HepG2 (cell line): Measurements from ENCODE around the gene ARPC5. TPM values are rescaled to one million over a fixed set of nuclear protein-coding genes. Genes with fewer than 3 reads are reported as not detected.

Source experiments
- ATAC-seq: fragments of 200-7000 bp; cut with Tn5 transposase; 3 replicates; pipeline ENCODE4 v1.9.1; 2020; ENCODE audit warnings: mild to moderate bottlenecking, moderate library complexity
- BruUV-seq: library from RNA; stranded (reverse); fragments of 400-500 nt; replicated peaks from 2 replicates; lab custom pipeline; 2021; lab: Mats Ljungman, UMichigan
- CTCF ChIA-PET: fragments of 300-600 bp; formaldehyde crosslinking; extraction: SDS; loops from one replicate; lab custom pipeline; 2021; ENCODE audit warnings: low total read pairs, inconsistent platforms, low intra/inter-chr PET ratio; lab: Yijun Ruan, JAX
- POLR2A ChIA-PET: fragments of 350-600 bp; sonication (Branson Sonifier 250); formaldehyde crosslinking; loops from one replicate; lab custom pipeline; 2020; ENCODE audit warnings: antibody characterized with exemption, inconsistent platforms; lab: Yijun Ruan, JAX
- DNase-seq: peaks from one replicate; pipeline ENCODE4 v3.0.0-alpha.2; 2015; ENCODE audit warnings: low spot score
- FAIRE-seq: peaks from 3 replicates; lab custom pipeline; 2011; peaks lifted over from hg19 to GRCh38; lab: Jason Lieb, UNC
- H2AFZ ChIP-seq: one replicate; pipeline ENCODE4 v1.6.1; 2011; ENCODE audit warnings: low read length, inconsistent platforms
- H3K27ac ChIP-seq: fragments of 300-600 bp; 3 replicates; pipeline ENCODE4 v1.8.0; 2011; ENCODE audit warnings: mixed run types, mild to moderate bottlenecking, mixed read lengths, low read length, inconsistent platforms; ENCODE audit not compliant: insufficient read depth; ENCODE audit errors: extremely low read length
- H3K27me3 ChIP-seq, 2 experiments: fragments of 200-600 bp in 1 of 2; 2 replicates in 1 of 2; 3 replicates in 1 of 2; pipeline versions ENCODE4 v1.6.0 to v1.8.0; 2011; ENCODE audit warnings: low read length in 2 of 2, mild to moderate bottlenecking in 2 of 2, moderate library complexity in 2 of 2, inconsistent platforms in 1 of 2; ENCODE audit not compliant: insufficient read depth in 2 of 2, control insufficient read depth in 1 of 2
- H3K36me3 ChIP-seq, 2 experiments: fragments of 200-600 bp in 1 of 2; replicated peaks in 1 of 2; 2 replicates in 1 of 2; 3 replicates in 1 of 2; pipeline versions ENCODE4 v1.5.1 to v1.8.0; 2011; ENCODE audit warnings: low read length in 2 of 2, inconsistent platforms in 1 of 2; ENCODE audit not compliant: insufficient read depth in 2 of 2, control insufficient read depth in 1 of 2
- H3K4me1 ChIP-seq: 2 replicates; pipeline ENCODE4 v1.5.1; 2012; ENCODE audit warnings: low read length, inconsistent platforms; ENCODE audit not compliant: insufficient read depth
- H3K4me2 ChIP-seq: 2 replicates; pipeline ENCODE4 v1.6.0; 2011; ENCODE audit warnings: low read depth, low read length, inconsistent platforms
- H3K4me3 ChIP-seq, 3 experiments: fragments of 200-600 bp in 1 of 3; sonication (generic), shearing (Covaris generic) in 1 of 3; replicated peaks in 1 of 3; 2 replicates each; pipeline ENCODE4 v1.5.1; 2011 to 2016; ENCODE audit warnings: low read length in 3 of 3, inconsistent platforms in 2 of 3, low read depth in 2 of 3, mild to moderate bottlenecking in 2 of 3, control low read depth in 1 of 3, mixed read lengths in 1 of 3; ENCODE audit not compliant: insufficient read depth in 1 of 3
- H3K79me2 ChIP-seq: one replicate; pipeline ENCODE4 v1.6.1; 2011; ENCODE audit warnings: low read length, inconsistent platforms; ENCODE audit not compliant: insufficient read depth
- H3K9ac ChIP-seq: 2 replicates; pipeline ENCODE4 v1.6.0; 2011; ENCODE audit warnings: mild to moderate bottlenecking, low read depth, low read length, inconsistent platforms; ENCODE audit not compliant: insufficient read depth
- H3K9me3 ChIP-seq: 2 replicates; pipeline ENCODE4 v1.5.1; 2012; ENCODE audit warnings: mild to moderate bottlenecking, low read length
- H4K20me1 ChIP-seq: 2 replicates; pipeline ENCODE4 v1.6.0; 2011; ENCODE audit warnings: inconsistent platforms, mild to moderate bottlenecking, low read length, moderate library complexity; ENCODE audit not compliant: insufficient read depth
- BRF2 ChIP-seq: sonication (generic); formaldehyde crosslinking; IDR thresholded peaks from 2 replicates; pipeline ENCODE4 v1.8.1; 2022; ENCODE audit warnings: mild to moderate bottlenecking, missing genetic modification reagents
- ETV5 ChIP-seq: IDR thresholded peaks from 2 replicates; pipeline ENCODE4 v1.6.1; 2018; ENCODE audit warnings: missing biosample characterization, missing genetic modification reagents, inconsistent platforms, borderline replicate concordance
- HES4 ChIP-seq: sonication (generic); formaldehyde crosslinking; IDR thresholded peaks from 2 replicates; pipeline ENCODE4 v1.9.0; 2021; ENCODE audit warnings: mild to moderate bottlenecking, missing genetic modification reagents, borderline replicate concordance
- HIVEP1 ChIP-seq: sonication (generic); formaldehyde crosslinking; IDR thresholded peaks from 2 replicates; pipeline ENCODE4 v1.4.0; 2020; ENCODE audit warnings: mild to moderate bottlenecking, missing genetic modification reagents
- MAFG ChIP-seq: sonication (generic); formaldehyde crosslinking; IDR thresholded peaks from 2 replicates; pipeline ENCODE4 v1.5.1; 2020; ENCODE audit warnings: mild to moderate bottlenecking, missing genetic modification reagents
- SKI ChIP-seq: fragments of 450-650 bp; IDR thresholded peaks from one replicate; pipeline ENCODE4 v1.6.1; 2018; ENCODE audit warnings: mild to moderate bottlenecking; ENCODE audit not compliant: partially characterized antibody
- SMAD3 ChIP-seq: sonication (generic); formaldehyde crosslinking; IDR thresholded peaks from 2 replicates; pipeline ENCODE4 v1.4.0; 2020; ENCODE audit warnings: missing genetic modification reagents
- THAP11 ChIP-seq: IDR thresholded peaks from 2 replicates; pipeline ENCODE4 v1.6.1; 2016; ENCODE audit warnings: missing biosample characterization, missing genetic modification reagents
- ZBTB37 ChIP-seq: sonication (generic); formaldehyde crosslinking; IDR thresholded peaks from 2 replicates; pipeline ENCODE4 v1.4.0; 2020; ENCODE audit warnings: mild to moderate bottlenecking, missing genetic modification reagents
- ZNF180 ChIP-seq: sonication (generic); formaldehyde crosslinking; IDR thresholded peaks from 2 replicates; pipeline ENCODE4 v1.4.0; 2020; ENCODE audit warnings: low read depth, missing genetic modification reagents, borderline replicate concordance
- ZNF235 ChIP-seq: sonication (generic); formaldehyde crosslinking; IDR thresholded peaks from 2 replicates; pipeline ENCODE4 v1.8.1; 2023; ENCODE audit warnings: mild to moderate bottlenecking, missing genetic modification reagents, borderline replicate concordance
- ZNF24 ChIP-seq: fragments of 450-650 bp; IDR thresholded peaks from 2 replicates; pipeline ENCODE4 v1.6.1; 2017; ENCODE audit warnings: antibody characterized with exemption, mild to moderate bottlenecking
- ZNF282 ChIP-seq: fragments of 450-650 bp; IDR thresholded peaks from 2 replicates; pipeline ENCODE4 v1.6.1; 2018; ENCODE audit not compliant: partially characterized antibody
- ZNF431 ChIP-seq: sonication (generic); formaldehyde crosslinking; IDR thresholded peaks from 2 replicates; pipeline ENCODE4 v1.9.0; 2022; ENCODE audit warnings: missing genetic modification reagents, low read depth, mild to moderate bottlenecking, borderline replicate concordance
- ZNF691 ChIP-seq: sonication (generic); formaldehyde crosslinking; IDR thresholded peaks from 2 replicates; pipeline ENCODE4 v1.4.0; 2020; ENCODE audit warnings: missing genetic modification reagents, low read depth, mild to moderate bottlenecking, borderline replicate concordance
- ZNF703 ChIP-seq: sonication (generic); formaldehyde crosslinking; IDR thresholded peaks from 2 replicates; pipeline ENCODE4 v1.5.1; 2020; ENCODE audit warnings: missing genetic modification reagents, mild to moderate bottlenecking, moderate library complexity, borderline replicate concordance
- ZNF776 ChIP-seq: sonication (generic); formaldehyde crosslinking; IDR thresholded peaks from 2 replicates; pipeline ENCODE4 v1.4.0; 2020; ENCODE audit warnings: mild to moderate bottlenecking, missing genetic modification reagents
- WGBS: methylation state at CpG from one replicate; pipeline ENCODE4 v1.1.6; 2017; ENCODE audit warnings: low lambda C conversion rate; 5-methylcytosine and 5-hydroxymethylcytosine counted together
- in situ Hi-C: cut with HindIII; loops from 2 replicates; pipeline ENCODE4 v1.10.0; 2017; ENCODE audit warnings: low pct_unique_long_range_greater_than_20kb; ENCODE audit not compliant: extremely low pct_ligation_motif_present
- intact Hi-C: fragments of 100-400 bp; cut with micrococcal nuclease; formaldehyde crosslinking; loops from one replicate; pipeline ENCODE4 v1.10.0; 2022; ENCODE audit not compliant: unreplicated experiment
- polyA plus RNA-seq, 8 experiments: library from polyadenylated mRNA; depleted of rRNA in 3 of 8; stranded (reverse) in 7 of 8; unstranded in 1 of 8; fragments of >200 nt; fragmentation: Illumina TruSeq in 4 of 8; extraction: Trizol in 4 of 8; gene quantifications; 2 replicates each; pipeline versions ENCODE4 v1.2.1 to v1.2.3, GENCODE V29; 2011 to 2016; ENCODE audit warnings: low read depth in 4 of 8, missing spikeins in 1 of 8, mixed read lengths in 1 of 8; ENCODE audit not compliant: insufficient read depth in 1 of 8
- total RNA-seq, 5 experiments: library from RNA; depleted of rRNA; stranded (reverse); fragments of >200 nt; fragmentation: Illumina TruSeq; extraction: Trizol; gene quantifications; 2 replicates each; pipeline ENCODE4 v1.2.3, GENCODE V29; 2016; ENCODE audit warnings: low read depth in 1 of 5
- TF ChIP-seq, protein P1 (sequence below): IDR thresholded peaks from 2 replicates; pipeline ENCODE4 v1.6.1; 2016
- TF ChIP-seq, protein P2 (sequence below): sonication (generic); formaldehyde crosslinking; IDR thresholded peaks from 2 replicates; pipeline ENCODE4 v1.4.0; 2020; ENCODE audit warnings: mild to moderate bottlenecking, missing genetic modification reagents

Gene ARPC5
- total and polyA plus RNA-seq, 2 of the 13 experiments (the other 11 are each of a cell fraction or from before 2014, with no cell fraction given): 48.4 to 106 TPM

DNA sequence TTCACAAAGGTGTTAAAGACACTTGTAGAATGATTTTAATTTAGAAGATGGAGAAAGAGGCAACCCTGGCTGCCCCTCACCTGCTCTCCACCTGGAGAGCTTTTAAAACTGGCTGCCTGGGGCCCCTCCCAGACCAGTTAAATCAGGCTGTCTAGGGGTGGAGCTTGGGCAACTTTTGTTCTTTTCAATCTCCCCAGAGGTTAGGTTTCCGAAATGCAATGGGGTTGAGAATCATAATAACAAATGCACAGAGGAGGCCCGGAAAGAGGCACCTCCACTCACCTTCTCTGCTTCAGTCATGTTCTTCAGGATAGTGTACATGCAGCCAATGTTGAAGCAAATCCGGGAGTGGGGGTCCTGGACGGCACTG lies 45.7 kb downstream of the ARPC5 start:
- ChIA-PET CTCF (no interaction called here), POLR2A (no interaction called here)
- Histone ChIP-seq H4K20me1 (no peaks in the 10 kb centered on the region), H3K79me2 (no peaks in the 10 kb centered on the region), H2AFZ (no peak overlapping the region), H3K27ac (no peak overlapping the region), H3K4me3 (no peak overlapping the region), H3K36me3 (no peaks in the 10 kb centered on the region), H3K4me2 (no peak overlapping the region), H3K27me3 (peaks cover 1 to 14% of the 10 kb centered on the region in 2 experiments; a peak in 4 of 5 replicates), H3K9ac (no peak overlapping the region), H3K4me1 (no peaks in the 10 kb centered on the region), H3K9me3 (no peaks in the 10 kb centered on the region)
- intact Hi-C loops (no loop called here), in situ Hi-C loops (no loop called here)
- DNase-seq: no peak
- no peak for FAIRE-seq
- BruUV-seq: no TSS peak
- 44% methylated on average over 3 of the region's 4 CpGs for WGBS
- TF ChIP-seq, protein P1, sequence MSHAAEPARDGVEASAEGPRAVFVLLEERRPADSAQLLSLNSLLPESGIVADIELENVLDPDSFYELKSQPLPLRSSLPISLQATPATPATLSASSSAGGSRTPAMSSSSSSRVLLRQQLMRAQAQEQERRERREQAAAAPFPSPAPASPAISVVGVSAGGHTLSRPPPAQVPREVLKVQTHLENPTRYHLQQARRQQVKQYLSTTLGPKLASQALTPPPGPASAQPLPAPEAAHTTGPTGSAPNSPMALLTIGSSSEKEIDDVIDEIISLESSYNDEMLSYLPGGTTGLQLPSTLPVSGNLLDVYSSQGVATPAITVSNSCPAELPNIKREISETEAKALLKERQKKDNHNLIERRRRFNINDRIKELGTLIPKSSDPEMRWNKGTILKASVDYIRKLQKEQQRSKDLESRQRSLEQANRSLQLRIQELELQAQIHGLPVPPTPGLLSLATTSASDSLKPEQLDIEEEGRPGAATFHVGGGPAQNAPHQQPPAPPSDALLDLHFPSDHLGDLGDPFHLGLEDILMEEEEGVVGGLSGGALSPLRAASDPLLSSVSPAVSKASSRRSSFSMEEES (CRISPR knock-in tag): no peak
- TF ChIP-seq BRF2 (CRISPR knock-in tag) (no peak), ETV5 (CRISPR knock-in tag) (no peak), ZNF691 (no peak), ZBTB37 (CRISPR knock-in tag) (no peak), ZNF235 (no peak), ZNF24 (no peak), HIVEP1 (no peak), ZNF776 (CRISPR knock-in tag) (no peak), ZNF431 (CRISPR knock-in tag) (no peak), ZNF282 (no peak), ZNF180 (CRISPR knock-in tag) (no peak), MAFG (CRISPR knock-in tag) (no peak), THAP11 (no peak), SMAD3 (CRISPR knock-in tag) (no peak), HES4 (CRISPR knock-in tag) (no peak), ZNF703 (CRISPR knock-in tag) (no peak), SKI (no peak)
- TF ChIP-seq, protein P2, sequence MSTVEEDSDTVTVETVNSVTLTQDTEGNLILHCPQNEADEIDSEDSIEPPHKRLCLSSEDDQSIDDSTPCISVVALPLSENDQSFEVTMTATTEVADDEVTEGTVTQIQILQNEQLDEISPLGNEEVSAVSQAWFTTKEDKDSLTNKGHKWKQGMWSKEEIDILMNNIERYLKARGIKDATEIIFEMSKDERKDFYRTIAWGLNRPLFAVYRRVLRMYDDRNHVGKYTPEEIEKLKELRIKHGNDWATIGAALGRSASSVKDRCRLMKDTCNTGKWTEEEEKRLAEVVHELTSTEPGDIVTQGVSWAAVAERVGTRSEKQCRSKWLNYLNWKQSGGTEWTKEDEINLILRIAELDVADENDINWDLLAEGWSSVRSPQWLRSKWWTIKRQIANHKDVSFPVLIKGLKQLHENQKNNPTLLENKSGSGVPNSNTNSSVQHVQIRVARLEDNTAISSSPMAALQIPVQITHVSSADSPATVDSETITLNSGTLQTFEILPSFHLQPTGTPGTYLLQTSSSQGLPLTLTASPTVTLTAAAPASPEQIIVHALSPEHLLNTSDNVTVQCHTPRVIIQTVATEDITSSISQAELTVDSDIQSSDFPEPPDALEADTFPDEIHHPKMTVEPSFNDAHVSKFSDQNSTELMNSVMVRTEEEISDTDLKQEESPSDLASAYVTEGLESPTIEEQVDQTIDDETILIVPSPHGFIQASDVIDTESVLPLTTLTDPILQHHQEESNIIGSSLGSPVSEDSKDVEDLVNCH: no peak
- no peak for ATAC-seq
